Karpas-422 (cell line): ENCODE results near the gene MYO19. TPM values are rescaled to one million over a fixed set of nuclear protein-coding genes. Genes with fewer than 3 reads are reported as not detected.
"Not testable (repeated sequence)": the region's sequence is repeated elsewhere in the genome, so short reads cannot be mapped to it uniquely, and the experiment has no call there.

ENCODE experiments used
- DNase-seq: peaks from one replicate; pipeline ENCODE4 v3.0.0-alpha.2; 2015
- H2AFZ ChIP-seq: fragments of 200-600 bp; sonication (generic); 2 replicates; pipeline ENCODE4 v1.6.1; 2014; ENCODE audit warnings: antibody characterized with exemption, low read length, mixed read lengths
- H3K27ac ChIP-seq: fragments of 200-600 bp; sonication (generic); 2 replicates; pipeline ENCODE4 v1.5.1; 2014; ENCODE audit warnings: mild to moderate bottlenecking, low read length, moderate library complexity
- H3K27me3 ChIP-seq: fragments of 200-600 bp; sonication (generic); 2 replicates; pipeline ENCODE4 v1.6.1; 2014; ENCODE audit warnings: low read length, mixed read lengths
- H3K36me3 ChIP-seq: fragments of 200-600 bp; sonication (generic); 2 replicates; pipeline ENCODE4 v1.6.1; 2014; ENCODE audit warnings: low read length, mixed read lengths; ENCODE audit not compliant: insufficient read depth
- H3K4me1 ChIP-seq: fragments of 200-600 bp; sonication (generic); 2 replicates; pipeline ENCODE4 v1.6.1; 2014; ENCODE audit warnings: mild to moderate bottlenecking, low read length, mixed read lengths
- H3K4me2 ChIP-seq: fragments of 200-600 bp; sonication (generic); 2 replicates; pipeline ENCODE4 v1.6.1; 2014; ENCODE audit warnings: low read length, low read depth, mild to moderate bottlenecking; ENCODE audit not compliant: poor library complexity, severe bottlenecking
- H3K4me3 ChIP-seq: fragments of 200-600 bp; sonication (generic); 2 replicates; pipeline ENCODE4 v1.5.1; 2014; ENCODE audit warnings: mild to moderate bottlenecking, antibody characterized with exemption, low read length, mixed read lengths
- H3K79me2 ChIP-seq: fragments of 200-600 bp; sonication (generic); 2 replicates; pipeline ENCODE4 v1.6.1; 2014; ENCODE audit warnings: mild to moderate bottlenecking, low read length, mixed read lengths
- H3K9ac ChIP-seq: fragments of 200-600 bp; sonication (generic); 2 replicates; pipeline ENCODE4 v1.6.0; 2014; ENCODE audit warnings: low read length
- H3K9me2 ChIP-seq: fragments of 200-600 bp; sonication (generic), shearing (Covaris generic); replicated peaks from 2 replicates; pipeline ENCODE4 v1.6.0; 2014; ENCODE audit warnings: mild to moderate bottlenecking, low read length, moderate library complexity; ENCODE audit not compliant: insufficient read depth
- H3K9me3 ChIP-seq: fragments of 300-700, 200-600 bp; sonication (generic); 2 replicates; pipeline ENCODE4 v1.6.1; 2014; ENCODE audit warnings: low read length, mixed read lengths
- H4K20me1 ChIP-seq: fragments of 200-600 bp; sonication (generic); 2 replicates; pipeline ENCODE4 v1.6.1; 2014; ENCODE audit warnings: mild to moderate bottlenecking, antibody characterized with exemption, low read length, low read depth; ENCODE audit not compliant: insufficient read depth
- total RNA-seq: library from RNA; depleted of rRNA; stranded (reverse); fragments of >200 nt; shearing (Covaris generic); gene quantifications from 2 replicates; pipeline ENCODE4 v1.2.3, GENCODE V29; 2014; ENCODE audit warnings: low replicate concordance

The MYO19 gene
- total RNA-seq, 1 experiment from 2014 or later, result 50.6 TPM

- no peak overlapping the region for H3K27ac ChIP-seq
- H3K9me2 ChIP-seq, result no peaks in the 10 kb centered on the region
- H3K79me2 ChIP-seq, result peaks cover 43% of the 10 kb centered on the region
- peaks cover 41% of the 10 kb centered on the region for H3K36me3 ChIP-seq
- no peak for DNase-seq
- no peak overlapping the region for H3K4me2 ChIP-seq
- H3K27me3 ChIP-seq, result no peaks in the 10 kb centered on the region
- H3K4me3 ChIP-seq, result no peak overlapping the region
- peaks cover 6% of the 10 kb centered on the region for H3K4me1 ChIP-seq
- H2AFZ ChIP-seq, result no peak overlapping the region
- H4K20me1 ChIP-seq, result no peaks in the 10 kb centered on the region
- no peak overlapping the region for H3K9ac ChIP-seq
- H3K9me3 ChIP-seq, result no peaks in the 10 kb centered on the region
Observed at GRCh38 chr17:36493956-36494355, 40.7 kb downstream of the MYO19 start.

DNA sequence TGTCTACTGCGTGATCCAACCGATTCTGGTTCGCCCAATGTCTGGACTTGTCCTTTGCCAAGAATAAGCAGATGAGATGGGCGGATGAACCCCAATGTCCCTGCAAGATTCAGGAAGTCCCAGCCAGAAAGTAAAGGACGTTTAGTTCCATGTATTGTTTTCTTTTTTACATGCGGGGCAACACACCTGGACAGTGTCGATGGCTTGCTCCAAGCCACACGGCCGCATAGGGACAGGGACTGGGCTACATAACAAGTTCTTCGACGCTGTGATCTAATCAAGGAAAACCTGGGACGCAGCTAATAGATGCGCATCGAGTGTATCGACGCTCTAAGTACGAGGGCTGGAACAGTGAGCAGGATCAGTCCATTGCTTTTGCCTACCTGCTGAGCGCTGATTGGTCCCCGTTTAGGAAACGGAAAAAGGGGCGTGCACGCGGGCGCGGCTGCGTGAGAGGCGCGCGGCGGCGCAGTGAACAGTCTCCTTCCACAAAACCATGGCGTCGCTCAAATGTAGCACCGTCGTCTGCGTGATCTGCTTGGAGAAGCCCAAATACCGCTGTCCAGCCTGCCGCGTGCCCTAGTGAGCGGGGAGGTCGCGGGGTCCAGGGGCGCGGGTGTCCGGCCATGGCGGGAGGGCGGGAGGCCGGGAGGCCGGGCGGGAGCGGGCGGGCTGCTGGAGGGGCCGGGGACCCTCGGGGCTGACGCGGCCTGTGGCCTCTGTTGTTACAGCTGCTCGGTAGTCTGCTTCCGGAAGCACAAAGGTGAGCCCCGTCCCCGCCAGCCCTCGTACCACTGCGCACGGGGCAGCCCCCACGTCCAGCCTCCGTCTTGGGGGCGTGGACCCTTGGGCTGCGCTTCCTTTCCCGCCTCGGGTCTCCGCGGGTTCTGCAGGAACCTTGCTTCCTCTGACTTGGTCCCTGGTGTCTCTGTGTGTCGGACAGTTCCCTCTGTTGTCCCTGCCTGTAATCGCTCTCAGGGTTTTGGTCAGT is 48.2 kb downstream of the MYO19 start, which contains the start of gene ZNHIT3:
ZNHIT3 (plus strand) TSS at position 478 of the 991 bp plus-strand sequence; CDS start at position 497, 19 bp downstream.
- H3K9me3 ChIP-seq, result no peaks in the 10 kb centered on the region
- H3K27me3 ChIP-seq, result no peaks in the 10 kb centered on the region
- H3K27ac ChIP-seq, result peak within 1 kb of the TSS; percentile 53
- H3K9me2 ChIP-seq, result no peaks in the 10 kb centered on the region
- DNase-seq, result peak; percentile 97
- H3K79me2 ChIP-seq, result peaks cover 50% of the 10 kb centered on the region
- H3K4me1 ChIP-seq, result peaks cover 32% of the 10 kb centered on the region
- H3K9ac ChIP-seq, result peak within 1 kb of the TSS; percentile 87
- H2AFZ ChIP-seq, result peak within 1 kb of the TSS; percentile 89
- H4K20me1 ChIP-seq, result no peaks in the 10 kb centered on the region
- H3K36me3 ChIP-seq, result peaks cover 8% of the 10 kb centered on the region; the same call in 1 of the 2 replicates
- peak within 1 kb of the TSS; percentile 78 for H3K4me2 ChIP-seq
- H3K4me3 ChIP-seq, result peak within 1 kb of the TSS; percentile 96

DNA sequence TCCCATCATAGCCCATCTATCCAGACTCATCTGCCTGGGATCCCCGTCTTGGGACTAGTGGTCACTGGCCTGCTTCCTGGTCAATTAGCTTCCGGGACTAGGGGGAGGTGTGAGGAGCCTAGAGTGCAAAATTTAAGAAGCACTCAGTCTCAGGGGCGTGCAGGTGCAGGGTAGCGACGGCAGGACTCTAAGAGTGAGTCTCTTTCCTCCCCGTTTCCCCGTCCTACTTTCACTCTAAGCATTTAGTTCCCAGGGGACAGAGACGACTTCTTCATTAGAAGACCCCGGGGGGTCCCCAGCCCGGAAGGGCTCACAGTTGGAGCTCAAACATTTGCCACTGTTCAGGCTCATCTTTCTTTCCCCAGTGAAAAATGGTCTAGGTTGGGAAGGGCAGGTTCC is 48.9 kb downstream of the MYO19 start:
- Histone ChIP-seq H3K27ac (peak overlapping the region; percentile 53), H3K9me2 (no peaks in the 10 kb centered on the region), H4K20me1 (no peaks in the 10 kb centered on the region), H3K4me3 (peak overlapping the region; percentile 96), H3K4me1 (peaks cover 32% of the 10 kb centered on the region), H3K9me3 (no peaks in the 10 kb centered on the region), H3K79me2 (peaks cover 43% of the 10 kb centered on the region), H3K9ac (peak overlapping the region; percentile 87), H3K36me3 (peaks cover 8% of the 10 kb centered on the region; the same call in 1 of the 2 replicates), H3K4me2 (peak overlapping the region; percentile 78), H2AFZ (peak overlapping the region; percentile 89), H3K27me3 (no peaks in the 10 kb centered on the region)
- peak; percentile 69 for DNase-seq

- Histone ChIP-seq H3K9me3 (no peaks in the 10 kb centered on the region), H4K20me1 (no peaks in the 10 kb centered on the region), H3K9ac (peak overlapping the region; percentile 87), H3K27ac (no peak overlapping the region), H3K36me3 (peaks cover 5% of the 10 kb centered on the region; the same call in 1 of the 2 replicates), H3K9me2 (no peaks in the 10 kb centered on the region), H3K4me2 (peak overlapping the region; percentile 78), H3K79me2 (peaks cover 35% of the 10 kb centered on the region), H2AFZ (peak overlapping the region; percentile 89; the same call in 1 of the 2 replicates), H3K27me3 (no peaks in the 10 kb centered on the region), H3K4me3 (peak overlapping the region; percentile 96; the same call in 1 of the 2 replicates), H3K4me1 (peaks cover 32% of the 10 kb centered on the region)
- no peak for DNase-seq
Observed at GRCh38 chr17:36485027-36485426, 49.6 kb downstream of the MYO19 start.

DNA sequence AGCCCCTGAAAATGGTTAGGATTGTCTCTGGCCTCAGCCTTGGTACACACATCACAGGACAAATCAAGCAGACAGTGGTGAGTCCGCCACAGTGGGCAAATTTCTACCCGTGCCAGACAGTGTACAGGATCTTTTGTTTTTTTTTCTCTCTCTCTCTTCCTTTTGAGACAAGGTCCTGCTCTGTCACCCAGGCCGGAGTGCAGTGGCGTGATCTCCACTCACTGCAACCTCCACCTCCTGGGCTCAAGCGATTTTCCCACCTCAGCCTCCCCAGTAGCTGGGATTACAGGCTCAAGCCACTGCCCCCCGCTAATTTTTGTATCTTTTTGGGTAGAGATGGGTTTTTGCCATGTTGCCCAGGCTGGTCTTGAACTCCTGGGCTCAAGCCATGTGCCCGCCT is 50.6 kb downstream of the MYO19 start:
- not testable (repeated sequence) for H4K20me1 ChIP-seq

DNA sequence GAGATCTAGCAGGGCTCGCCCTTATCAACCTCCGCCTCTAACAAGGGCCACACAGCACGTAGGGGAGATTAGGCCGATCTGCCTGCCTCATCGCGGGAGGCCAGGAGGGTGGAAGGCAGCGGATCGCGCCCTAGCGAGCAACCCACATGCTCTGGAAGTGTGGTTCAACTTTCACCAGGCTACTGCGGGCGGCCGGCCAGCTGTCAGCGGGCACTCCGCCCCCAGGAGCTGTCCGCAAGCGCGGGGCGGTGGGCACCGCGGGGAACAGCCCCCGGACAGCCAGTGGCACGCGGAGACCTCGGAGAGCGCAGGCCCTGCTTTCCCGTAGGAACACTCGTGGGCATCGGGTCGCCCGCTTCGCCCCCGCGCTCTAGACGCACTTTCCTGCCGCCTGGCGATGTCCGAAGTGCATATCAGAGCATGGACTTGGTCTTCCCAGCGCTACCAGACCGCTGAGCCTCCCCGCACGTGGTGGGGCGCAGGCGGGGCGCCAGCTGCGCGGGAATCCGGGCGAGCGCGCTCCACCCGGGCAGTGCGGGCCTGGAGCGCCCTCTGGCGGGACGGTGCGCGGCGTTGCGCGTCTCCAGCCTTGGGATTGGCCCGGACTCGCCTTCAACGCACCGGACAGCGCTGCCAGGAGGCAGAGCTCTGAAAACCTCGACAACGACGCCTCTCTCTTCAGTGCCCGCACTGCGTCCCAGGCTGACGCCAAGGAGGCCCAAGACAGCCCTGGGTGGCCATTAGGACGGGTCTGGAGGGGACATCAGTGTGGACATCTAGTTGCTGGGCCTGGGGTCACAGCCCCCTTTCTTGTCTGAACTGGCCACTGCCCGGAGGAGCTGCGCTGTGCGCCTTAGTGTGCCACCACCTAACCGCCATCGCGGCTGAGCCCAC is 51.8 kb downstream of the MYO19 start:
- no peaks in the 10 kb centered on the region for H3K36me3 ChIP-seq
- H3K9me3 ChIP-seq, result no peaks in the 10 kb centered on the region
- no peak overlapping the region for H3K4me2 ChIP-seq
- H4K20me1 ChIP-seq, result no peaks in the 10 kb centered on the region
- H2AFZ ChIP-seq, result no peak overlapping the region
- peaks cover 25% of the 10 kb centered on the region for H3K4me1 ChIP-seq
- H3K9ac ChIP-seq, result no peak overlapping the region
- peaks cover 13% of the 10 kb centered on the region for H3K79me2 ChIP-seq
- no peak overlapping the region for H3K4me3 ChIP-seq
- peak; percentile 90 for DNase-seq
- H3K27ac ChIP-seq, result no peak overlapping the region
- no peaks in the 10 kb centered on the region for H3K27me3 ChIP-seq
- no peaks in the 10 kb centered on the region for H3K9me2 ChIP-seq

More for the DNA sequence above, 50.6 kb downstream of the MYO19 start:
- Histone ChIP-seq H3K4me1 (peaks cover 27% of the 10 kb centered on the region), H3K79me2 (peaks cover 25% of the 10 kb centered on the region)
- DNase-seq, H3K4me2 ChIP-seq, H3K9me3 ChIP-seq, H3K27me3 ChIP-seq, H3K4me3 ChIP-seq, H3K9me2 ChIP-seq, H3K27ac ChIP-seq, H2AFZ ChIP-seq, H3K9ac ChIP-seq, H3K36me3 ChIP-seq: not testable (repeated sequence)

DNA sequence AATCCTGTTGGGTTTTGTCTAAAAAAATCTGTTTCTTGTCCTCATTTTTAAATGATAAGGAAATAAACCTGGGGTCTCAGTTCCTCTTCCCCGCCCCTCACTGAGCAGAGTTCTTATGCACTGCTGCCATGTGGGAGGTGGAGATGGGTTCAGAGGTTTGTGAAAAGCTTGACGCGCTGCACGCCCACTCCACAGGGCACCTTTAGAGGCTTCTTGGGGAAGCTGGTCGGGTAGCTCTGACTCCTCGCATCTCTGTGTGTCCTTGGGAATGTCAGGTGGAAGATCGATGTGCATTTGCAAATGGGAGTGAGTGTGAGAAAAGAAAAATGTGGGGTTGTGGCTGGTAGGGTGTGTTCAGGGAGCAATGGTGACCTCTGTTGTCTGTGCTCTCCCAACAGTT is 52.8 kb downstream of the MYO19 start:
- Histone ChIP-seq H4K20me1 (no peaks in the 10 kb centered on the region), H3K36me3 (no peaks in the 10 kb centered on the region), H3K79me2 (peaks cover 3% of the 10 kb centered on the region), H3K4me2 (no peak overlapping the region), H2AFZ (no peak overlapping the region), H3K27ac (no peak overlapping the region), H3K9me2 (no peaks in the 10 kb centered on the region), H3K9ac (no peak overlapping the region), H3K4me1 (peaks cover 20% of the 10 kb centered on the region), H3K4me3 (no peak overlapping the region), H3K27me3 (no peaks in the 10 kb centered on the region), H3K9me3 (no peaks in the 10 kb centered on the region)
- no peak for DNase-seq
